COLO668 (cell line): Measurements from ENCODE around the gene SNCB.

Experiments
- DNase-seq: peaks from one replicate; lab custom pipeline; 2025; ENCODE audit not compliant: unreplicated experiment; lab: John Stamatoyannopoulos, UW

The SNCB gene

GRCh38 chr5:176577312-176578176, 52.8 kb downstream of the SNCB start:
- no peak for DNase-seq

- no peak for DNase-seq
Observed at GRCh38 chr5:176575488-176576422, 54.6 kb downstream of the SNCB start.

DNA sequence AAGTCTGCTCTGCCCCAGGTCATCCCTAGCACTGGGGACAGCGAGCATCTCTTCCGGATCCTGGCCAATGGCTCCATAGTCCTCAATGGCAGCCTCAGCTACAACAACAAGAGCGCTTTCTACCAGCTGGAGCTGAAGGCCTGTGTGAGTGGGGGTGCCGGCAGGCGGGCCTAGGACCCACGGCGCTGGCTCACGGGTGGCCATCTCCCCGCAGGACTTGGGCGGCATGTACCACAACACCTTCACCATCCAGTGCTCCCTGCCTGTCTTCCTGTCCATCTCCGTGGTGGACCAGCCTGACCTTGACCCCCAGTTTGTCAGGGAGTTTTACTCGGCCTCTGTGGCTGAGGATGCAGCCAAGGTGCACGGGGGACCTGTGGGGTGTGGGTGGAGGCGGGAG, 55.3 kb downstream of the SNCB start:
- DNase-seq, result no peak

- DNase-seq, result no peak
Observed at GRCh38 chr5:176574297-176574591, 56.1 kb downstream of the SNCB start.

GRCh38 chr5:176573564-176574296, 56.6 kb downstream of the SNCB start:
- DNase-seq, result peak; percentile 65
